Measurements from ENCODE around the gene SLAMF9. TPM values are rescaled to one million over a fixed set of nuclear protein-coding genes. Genes with fewer than 3 reads are reported as not detected.

SLAMF9 gene
- not detected for total RNA-seq

DNA sequence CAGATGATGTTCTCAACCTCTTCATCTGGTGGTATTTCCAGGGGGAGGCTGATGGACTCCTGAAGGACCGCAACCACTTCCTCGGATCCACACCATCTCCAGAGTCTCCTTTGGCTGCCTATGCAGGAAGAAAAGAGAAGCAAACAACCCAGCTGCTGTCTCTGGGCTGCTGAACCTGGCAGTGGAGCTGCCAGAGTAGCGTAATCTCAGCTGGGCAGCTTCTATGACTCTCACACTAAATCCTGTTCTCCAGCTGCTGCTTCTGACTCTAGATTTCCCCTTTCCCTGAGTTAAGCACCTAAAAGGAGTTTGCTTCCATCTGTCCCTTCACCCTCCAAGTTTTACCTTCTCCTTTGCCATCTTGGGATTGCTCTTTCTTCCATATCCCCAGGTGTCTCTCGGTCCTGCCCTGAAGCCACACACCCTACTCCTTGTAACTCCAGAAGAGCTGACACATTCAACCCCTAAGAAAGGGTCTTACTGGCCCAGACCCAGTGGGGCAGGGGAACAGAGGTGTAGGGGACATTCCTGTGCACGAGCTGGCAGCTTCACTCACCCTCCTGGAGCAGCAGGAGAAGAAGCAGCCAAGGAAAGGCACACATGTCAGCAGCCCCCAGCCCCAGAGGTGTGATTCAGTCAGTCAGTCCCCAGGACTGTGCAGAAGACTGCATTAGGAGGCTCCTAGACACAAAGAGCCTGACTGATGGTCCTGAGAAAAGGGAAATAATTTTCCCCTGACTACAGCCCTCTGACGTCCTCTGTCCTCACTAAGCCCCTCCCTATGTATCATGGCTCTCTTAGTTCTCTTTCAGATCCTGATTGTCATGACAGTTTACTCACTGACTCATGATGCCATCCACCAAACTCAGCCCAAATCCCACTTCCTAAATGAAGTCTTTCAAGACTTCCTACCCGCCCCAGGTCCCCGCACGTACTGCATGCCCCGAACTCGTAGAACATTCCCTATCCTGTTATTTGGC lies at the start of gene SLAMF9:
Gene SLAMF9 (minus strand): TSS at position 702 of the 980 bp plus-strand sequence. CDS start 100 bp downstream, at position 602.
- Mint-ChIP-seq H3K9me3 (no peaks in the 10 kb centered on the region), H3K4me3 (no peak within 1 kb of the TSS), H3K36me3 (no peaks in the 10 kb centered on the region), H3K27ac (no peak within 1 kb of the TSS), H3K27me3 (peaks cover 33% of the 10 kb centered on the region), H3K4me1 (ENCODE audit: low read depth) (peaks cover 3% of the 10 kb centered on the region)
- ChIA-PET CTCF (interaction anchor here (1.2 to 2.1 kb wide), 3 partner anchors 18 to 54 kb away, joined by 3 to 8 read pairs (median 3); no protein-coding TSS in a partner anchor), POLR2A (no interaction called here)
- no peak for DNase-seq
- intact Hi-C loops (cut with micrococcal nuclease) = no loop called here

DNA sequence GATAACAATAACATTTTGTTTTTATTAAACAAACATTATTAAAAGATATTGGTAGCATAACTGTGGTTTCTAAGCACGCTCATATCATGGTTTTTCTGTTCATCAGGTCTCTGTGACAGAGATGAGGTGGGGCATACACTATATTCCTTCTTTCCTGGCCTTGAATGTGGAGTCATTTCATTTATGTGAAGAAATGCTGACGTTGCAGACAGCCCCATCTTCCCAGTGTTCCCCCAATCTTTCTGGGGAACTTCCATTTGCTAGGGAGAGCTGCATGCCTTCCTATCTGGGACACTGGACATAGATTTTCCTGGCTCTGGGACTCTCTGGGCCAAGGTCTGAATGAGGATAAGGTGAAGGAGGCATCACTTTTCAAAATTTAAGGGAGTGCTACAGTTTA lies 47.4 kb upstream of the SLAMF9 start:
- CTCF ChIA-PET = interaction anchor here (0.9 to 11.8 kb wide), 3 partner anchors 10 to 67 kb away, joined by 3 to 311 read pairs (median 3); partner anchors contain the start of gene IGSF9
- POLR2A ChIA-PET = no interaction called here
- intact Hi-C loops (cut with micrococcal nuclease) = loop anchor here (10.0 kb wide), 1 partner anchor 787 kb away; no protein-coding TSS in a partner anchor
- no peak for DNase-seq
- Mint-ChIP-seq H3K27me3 (peaks cover 5% of the 10 kb centered on the region), H3K4me1 (ENCODE audit: low read depth) (no peaks in the 10 kb centered on the region), H3K36me3 (no peaks in the 10 kb centered on the region), H3K9me3 (no peaks in the 10 kb centered on the region), H3K4me3 (no peak overlapping the region), H3K27ac (no peak overlapping the region)

DNA sequence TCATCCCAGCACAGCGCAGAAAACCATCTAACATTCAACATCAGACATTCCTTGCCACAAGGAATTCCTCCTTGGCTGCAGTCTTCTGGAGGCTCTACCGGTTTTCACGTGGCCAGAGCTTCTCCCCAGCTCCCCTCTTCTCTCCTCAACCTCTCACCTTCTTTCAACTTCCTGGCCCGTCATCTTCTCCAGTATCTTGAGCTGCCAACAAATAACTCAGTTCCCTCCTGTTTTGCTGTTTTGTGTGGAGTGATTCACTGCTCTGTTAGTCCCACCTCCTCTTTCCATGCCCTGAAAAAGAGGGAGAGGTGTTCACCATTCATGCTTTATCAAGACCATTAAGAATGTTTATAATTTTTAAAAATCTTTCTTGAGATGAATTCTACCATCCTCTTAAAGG lies 45.2 kb upstream of the SLAMF9 start:
- CTCF ChIA-PET = interaction anchor here (2.2 to 11.8 kb wide), 2 partner anchors 9 to 65 kb away, joined by 13 to 311 read pairs; no protein-coding TSS in a partner anchor
- Mint-ChIP-seq H3K36me3 (no peaks in the 10 kb centered on the region), H3K27me3 (peaks cover 5% of the 10 kb centered on the region), H3K4me3 (no peak overlapping the region), H3K9me3 (no peaks in the 10 kb centered on the region), H3K4me1 (ENCODE audit: low read depth) (no peaks in the 10 kb centered on the region), H3K27ac (no peak overlapping the region)
- DNase-seq = no peak
- intact Hi-C loops (cut with micrococcal nuclease) = no loop called here
- POLR2A ChIA-PET = no interaction called here

DNA sequence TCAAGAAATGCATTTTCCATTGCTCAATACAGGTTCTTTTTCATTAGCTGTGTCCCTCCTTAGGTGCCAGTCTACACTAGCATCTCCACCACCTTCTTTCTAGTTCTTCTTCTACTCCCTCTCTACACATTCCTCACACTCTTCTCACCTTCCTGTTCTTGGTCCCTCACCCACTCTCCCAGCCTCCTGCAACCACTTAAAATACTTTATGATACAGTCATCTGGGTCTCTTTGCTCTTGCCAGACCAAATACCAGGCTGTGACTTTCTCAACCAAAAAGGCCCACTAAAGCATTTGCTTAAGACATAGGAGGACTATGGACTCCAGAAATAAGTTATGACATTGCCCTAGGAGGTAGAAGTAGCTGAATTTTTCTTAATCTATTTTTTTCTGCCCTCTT lies 42.6 kb upstream of the SLAMF9 start:
- POLR2A ChIA-PET = no interaction called here
- Mint-ChIP-seq H3K4me1 (ENCODE audit: low read depth) (peaks cover 1% of the 10 kb centered on the region), H3K4me3 (no peak overlapping the region), H3K9me3 (no peaks in the 10 kb centered on the region), H3K27ac (no peak overlapping the region), H3K36me3 (no peaks in the 10 kb centered on the region), H3K27me3 (peaks cover 5% of the 10 kb centered on the region)
- intact Hi-C loops (cut with micrococcal nuclease) = no loop called here
- CTCF ChIA-PET = interaction anchor here (1.7 kb wide), 1 partner anchor 10 kb away, joined by 8 read pairs; no protein-coding TSS in a partner anchor
- DNase-seq = no peak

DNA sequence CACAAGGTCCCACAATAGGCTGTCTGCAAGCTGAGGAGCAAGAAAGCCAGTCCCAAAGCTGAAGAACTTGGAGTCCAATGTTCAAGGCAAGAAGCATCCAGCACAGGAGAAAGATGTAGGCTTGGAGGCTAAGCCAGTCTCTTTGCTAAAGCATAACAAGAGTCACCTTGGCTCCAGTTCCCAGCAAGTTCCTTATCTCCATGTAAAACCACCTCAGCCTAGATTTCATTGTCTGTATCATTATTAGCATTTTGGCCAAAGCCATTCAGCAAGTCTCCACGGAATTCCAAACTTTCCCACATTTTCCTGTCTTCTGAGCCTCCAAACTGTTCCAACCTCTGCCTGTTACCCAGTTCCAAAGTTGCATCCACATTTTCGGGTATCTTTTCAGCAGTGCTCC lies 40.9 kb upstream of the SLAMF9 start:
- DNase-seq = no peak
- peaks cover 5% of the 10 kb centered on the region for H3K4me1 Mint-ChIP-seq (ENCODE audit: low read depth)
- H3K27me3 Mint-ChIP-seq = peaks cover 7% of the 10 kb centered on the region
- intact Hi-C loops (cut with micrococcal nuclease) = no loop called here
- H3K27ac Mint-ChIP-seq = no peak overlapping the region
- H3K4me3 Mint-ChIP-seq = no peak overlapping the region
- CTCF ChIA-PET = no interaction called here
- no peaks in the 10 kb centered on the region for H3K9me3 Mint-ChIP-seq
- H3K36me3 Mint-ChIP-seq = no peaks in the 10 kb centered on the region
- POLR2A ChIA-PET = no interaction called here

DNA sequence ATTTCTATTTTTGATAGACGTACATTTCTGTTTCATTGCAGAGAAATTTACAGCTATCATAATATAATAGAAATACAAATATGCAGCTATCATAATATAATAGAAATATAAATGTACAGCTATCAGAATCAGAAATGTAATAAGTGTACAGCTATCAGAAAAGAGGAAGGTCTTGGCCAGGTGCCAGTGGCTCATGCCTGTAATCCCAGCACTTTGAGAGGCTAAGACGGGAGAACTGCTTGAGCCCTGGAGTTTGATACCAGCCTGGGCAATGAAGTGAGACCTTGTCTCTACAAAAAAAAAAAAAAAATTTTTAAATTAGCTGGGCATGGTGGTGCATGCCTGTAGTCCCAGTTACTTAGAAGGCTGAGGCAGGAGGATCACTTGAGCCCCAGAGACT lies 39.9 kb upstream of the SLAMF9 start:
- Mint-ChIP-seq H3K36me3 (no peaks in the 10 kb centered on the region), H3K4me1 (ENCODE audit: low read depth) (peaks cover 5% of the 10 kb centered on the region), H3K27ac (no peak overlapping the region), H3K4me3 (no peak overlapping the region), H3K27me3 (peaks cover 4% of the 10 kb centered on the region), H3K9me3 (no peaks in the 10 kb centered on the region)
- ChIA-PET POLR2A (no interaction called here), CTCF (interaction anchor here (3.5 kb wide), 1 partner anchor 12 kb away, joined by 34 read pairs; no protein-coding TSS in a partner anchor)
- DNase-seq = no peak
- intact Hi-C loops (cut with micrococcal nuclease) = no loop called here

DNA sequence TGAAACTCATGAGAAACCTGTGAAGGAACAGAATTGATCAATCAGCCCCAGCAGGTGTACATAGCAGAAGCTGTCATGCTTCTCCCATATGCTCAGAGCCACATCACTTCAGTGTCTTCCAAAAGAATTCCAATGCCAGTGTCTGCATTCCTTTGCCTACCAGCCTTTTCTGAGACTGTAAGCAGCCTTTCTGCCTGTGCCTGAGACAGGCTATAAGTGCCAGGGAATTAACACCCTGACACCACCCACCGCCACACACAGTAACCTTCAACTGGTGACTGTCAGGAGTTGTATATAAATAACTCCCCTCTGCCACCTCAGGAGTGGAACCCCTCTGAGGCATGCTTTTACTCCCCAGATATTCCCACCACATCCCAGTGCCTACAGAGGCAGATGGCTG lies 38.1 kb upstream of the SLAMF9 start:
- DNase-seq = no peak
- no peak overlapping the region for H3K27ac Mint-ChIP-seq
- intact Hi-C loops (cut with micrococcal nuclease) = no loop called here
- peaks cover 5% of the 10 kb centered on the region for H3K4me1 Mint-ChIP-seq (ENCODE audit: low read depth)
- ChIA-PET POLR2A (no interaction called here), CTCF (interaction anchor here (1.0 to 3.5 kb wide), 4 partner anchors 9 to 193 kb away, joined by 3 to 34 read pairs (median 3); no protein-coding TSS in a partner anchor)
- H3K4me3 Mint-ChIP-seq = no peak overlapping the region
- peaks cover 1% of the 10 kb centered on the region for H3K27me3 Mint-ChIP-seq
- no peaks in the 10 kb centered on the region for H3K9me3 Mint-ChIP-seq
- H3K36me3 Mint-ChIP-seq = no peaks in the 10 kb centered on the region

DNA sequence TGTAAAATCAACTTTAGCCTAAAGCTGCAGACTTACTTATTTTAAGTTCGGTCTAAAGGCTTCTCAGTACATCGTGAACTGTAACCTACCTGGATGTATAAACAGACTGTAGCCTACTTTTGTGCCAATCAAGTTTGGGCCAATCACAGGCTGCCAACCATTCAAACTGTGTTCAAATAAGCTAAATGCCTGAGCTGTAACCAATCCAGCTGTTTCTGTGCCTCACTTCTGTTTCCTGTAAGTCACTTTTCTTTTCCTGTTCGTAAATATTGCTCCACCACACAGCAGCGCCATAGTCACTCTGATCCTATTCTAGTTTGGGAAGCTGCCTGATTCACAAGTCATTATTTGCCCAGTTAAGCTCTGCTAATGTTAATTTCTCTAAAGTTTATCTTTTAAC lies 37.5 kb upstream of the SLAMF9 start:
- Mint-ChIP-seq H3K4me3 (no peak overlapping the region), H3K27me3 (peaks cover 1% of the 10 kb centered on the region), H3K9me3 (no peaks in the 10 kb centered on the region), H3K27ac (no peak overlapping the region), H3K36me3 (no peaks in the 10 kb centered on the region), H3K4me1 (ENCODE audit: low read depth) (peaks cover 5% of the 10 kb centered on the region)
- POLR2A ChIA-PET = no interaction called here
- CTCF ChIA-PET = interaction anchor here (1.0 to 3.5 kb wide), 3 partner anchors 10 to 192 kb away, joined by 3 to 34 read pairs (median 3); no protein-coding TSS in a partner anchor
- intact Hi-C loops (cut with micrococcal nuclease) = no loop called here
- DNase-seq = peak; percentile 24

DNA sequence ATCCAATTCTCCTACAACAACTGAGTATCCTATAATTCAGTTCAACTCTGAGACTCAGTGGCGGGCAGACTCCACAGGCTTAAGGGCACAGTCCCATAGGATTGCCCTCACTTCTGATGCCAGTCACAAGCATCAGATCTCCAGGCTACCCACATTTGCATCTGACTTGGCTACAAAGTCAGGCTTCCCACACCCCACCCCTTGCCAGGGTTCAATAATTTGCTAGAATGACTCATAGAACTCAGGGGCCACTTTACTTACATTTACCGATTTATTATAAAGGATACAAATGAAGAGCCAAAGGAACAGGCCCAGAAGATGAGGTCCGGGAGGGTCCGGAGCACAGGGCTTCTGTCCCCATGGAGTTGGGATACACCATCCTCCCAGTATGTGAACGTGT lies 36.0 kb upstream of the SLAMF9 start:
- no peaks in the 10 kb centered on the region for H3K9me3 Mint-ChIP-seq
- ChIA-PET CTCF (no interaction called here), POLR2A (no interaction called here)
- H3K36me3 Mint-ChIP-seq = no peaks in the 10 kb centered on the region
- H3K27ac Mint-ChIP-seq = no peak overlapping the region
- intact Hi-C loops (cut with micrococcal nuclease) = no loop called here
- H3K4me3 Mint-ChIP-seq = no peak overlapping the region
- H3K4me1 Mint-ChIP-seq (ENCODE audit: low read depth) = peaks cover 5% of the 10 kb centered on the region
- peaks cover 2% of the 10 kb centered on the region for H3K27me3 Mint-ChIP-seq
- DNase-seq = no peak

DNA sequence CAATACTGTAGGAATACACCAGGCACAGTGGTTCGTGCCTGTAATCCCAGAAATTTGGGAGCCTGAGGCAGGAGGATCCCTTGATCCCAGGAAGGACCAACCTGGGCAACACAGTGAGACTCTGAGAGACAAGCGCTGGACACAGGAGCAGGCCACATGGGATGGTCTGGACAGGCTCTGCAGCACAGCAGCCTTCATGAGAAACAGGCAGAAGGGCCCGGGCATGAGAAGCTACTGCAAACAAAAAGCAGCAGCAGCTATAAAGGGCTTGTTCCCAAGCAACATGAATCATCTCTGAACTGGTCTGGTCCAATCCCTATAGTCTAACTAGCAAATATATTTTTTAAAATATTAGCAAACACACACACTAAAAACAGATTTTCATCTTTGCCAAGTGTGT lies 35.5 kb upstream of the SLAMF9 start:
- H3K4me3 Mint-ChIP-seq = no peak overlapping the region
- H3K36me3 Mint-ChIP-seq = no peaks in the 10 kb centered on the region
- H3K27me3 Mint-ChIP-seq = peaks cover 5% of the 10 kb centered on the region
- no peak overlapping the region for H3K27ac Mint-ChIP-seq
- intact Hi-C loops (cut with micrococcal nuclease) = no loop called here
- ChIA-PET POLR2A (no interaction called here), CTCF (interaction anchor here (1.1 kb wide), 1 partner anchor 18 kb away, joined by 3 read pairs; no protein-coding TSS in a partner anchor)
- H3K9me3 Mint-ChIP-seq = no peaks in the 10 kb centered on the region
- peaks cover 5% of the 10 kb centered on the region for H3K4me1 Mint-ChIP-seq (ENCODE audit: low read depth)
- DNase-seq = no peak

DNA sequence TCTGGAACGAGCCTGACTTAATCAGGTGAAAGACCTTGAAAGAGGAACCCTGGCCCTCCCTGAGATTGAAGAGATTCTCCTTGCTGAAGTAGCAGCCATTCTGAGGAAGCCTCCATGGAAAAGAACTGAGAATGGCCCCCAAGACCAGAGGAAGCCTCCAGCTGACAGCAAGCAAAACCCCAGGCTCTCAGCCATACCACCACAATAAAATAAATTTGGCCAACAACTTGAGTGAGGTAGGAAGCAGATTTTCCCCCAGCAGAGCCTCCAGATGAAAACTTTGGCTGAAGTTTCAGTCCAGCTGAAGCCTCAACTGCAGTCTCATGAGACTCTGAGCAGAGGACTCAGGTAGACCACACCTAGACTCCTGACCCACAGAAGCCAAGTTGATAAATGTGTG lies 34.0 kb upstream of the SLAMF9 start:
- Mint-ChIP-seq H3K27me3 (peaks cover 7% of the 10 kb centered on the region), H3K36me3 (no peaks in the 10 kb centered on the region), H3K4me1 (ENCODE audit: low read depth) (peaks cover 5% of the 10 kb centered on the region), H3K4me3 (no peak overlapping the region), H3K9me3 (no peaks in the 10 kb centered on the region), H3K27ac (no peak overlapping the region)
- intact Hi-C loops (cut with micrococcal nuclease) = no loop called here
- CTCF ChIA-PET = interaction anchor here (1.1 kb wide), 1 partner anchor 20 kb away, joined by 3 read pairs; no protein-coding TSS in a partner anchor
- DNase-seq = no peak
- POLR2A ChIA-PET = no interaction called here

DNA sequence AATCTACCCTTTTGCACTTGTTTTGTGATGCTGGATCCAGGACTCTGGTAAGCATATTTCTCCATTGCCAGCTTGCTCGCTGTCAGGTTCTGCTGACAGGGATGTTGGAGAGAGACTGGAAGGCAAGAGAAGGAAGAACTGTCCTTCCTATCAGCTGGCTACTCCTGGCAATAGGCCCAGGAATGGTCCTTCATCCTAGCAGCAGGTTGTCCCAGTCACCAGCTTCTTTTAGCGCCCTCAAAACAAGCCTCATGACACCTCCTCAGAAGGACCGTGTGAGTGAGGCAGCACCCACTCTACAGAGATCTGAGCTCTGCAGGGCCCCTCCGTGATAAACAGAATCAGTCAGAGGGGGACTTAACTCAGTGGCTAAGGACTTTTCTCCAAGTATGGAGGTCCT lies 33.1 kb upstream of the SLAMF9 start:
- DNase-seq = no peak
- H3K27me3 Mint-ChIP-seq = peaks cover 12% of the 10 kb centered on the region
- ChIA-PET CTCF (interaction anchor here (1.1 kb wide), 1 partner anchor 20 kb away, joined by 3 read pairs; no protein-coding TSS in a partner anchor), POLR2A (no interaction called here)
- no peaks in the 10 kb centered on the region for H3K9me3 Mint-ChIP-seq
- no peak overlapping the region for H3K27ac Mint-ChIP-seq
- intact Hi-C loops (cut with micrococcal nuclease) = no loop called here
- peaks cover 5% of the 10 kb centered on the region for H3K4me1 Mint-ChIP-seq (ENCODE audit: low read depth)
- H3K4me3 Mint-ChIP-seq = no peak overlapping the region
- H3K36me3 Mint-ChIP-seq = no peaks in the 10 kb centered on the region

All from activated CD4-positive, alpha-beta memory T cell treated with anti-CD3 and anti-CD28 coated beads for 36 hours (primary cell).